EL (cell line): ENCODE measurements around the gene PRR7.

Source experiments
- DNase-seq: peaks from one replicate; pipeline ENCODE4 v3.0.0-alpha.2; 2016

PRR7 gene

DNA sequence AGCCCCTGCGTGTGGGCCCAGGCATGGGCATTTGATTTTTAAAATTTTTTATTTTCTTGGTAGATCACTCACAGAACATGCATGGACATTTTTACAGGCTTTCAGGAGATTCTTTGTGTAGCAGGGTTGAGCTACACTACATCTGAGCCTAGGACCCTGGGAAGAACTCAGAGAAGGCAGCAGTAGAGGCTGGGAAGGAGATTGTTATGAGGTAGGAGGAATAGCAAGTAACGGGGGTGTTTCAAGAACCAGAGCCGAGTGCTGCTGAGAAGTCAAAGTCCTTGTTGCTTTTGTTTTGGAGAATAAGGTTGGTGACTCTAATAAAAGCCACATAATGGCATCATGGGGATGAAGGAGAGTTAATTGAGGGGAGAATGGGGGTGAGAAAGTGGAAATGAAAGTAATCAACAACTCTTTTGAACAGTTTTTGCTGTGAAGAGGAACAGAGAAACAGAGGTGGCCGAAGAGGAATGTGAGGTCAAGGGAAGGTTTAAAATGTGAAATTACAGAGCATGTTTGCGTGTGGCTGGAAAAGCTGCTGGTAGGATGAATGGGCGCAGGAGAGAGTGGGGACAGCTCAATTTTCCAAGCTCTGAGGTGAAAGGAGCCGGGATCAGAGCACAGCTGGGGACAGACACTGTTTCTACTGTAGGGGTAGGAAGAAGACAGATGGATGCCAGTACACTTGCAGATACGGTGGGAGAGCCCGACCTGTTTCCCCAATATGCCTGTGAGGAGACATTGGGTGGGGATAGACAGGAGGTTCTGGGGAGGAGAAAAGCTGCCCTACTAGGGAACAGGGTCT, 55.5 kb downstream of the PRR7 start:
- DNase-seq, result no peak

DNA sequence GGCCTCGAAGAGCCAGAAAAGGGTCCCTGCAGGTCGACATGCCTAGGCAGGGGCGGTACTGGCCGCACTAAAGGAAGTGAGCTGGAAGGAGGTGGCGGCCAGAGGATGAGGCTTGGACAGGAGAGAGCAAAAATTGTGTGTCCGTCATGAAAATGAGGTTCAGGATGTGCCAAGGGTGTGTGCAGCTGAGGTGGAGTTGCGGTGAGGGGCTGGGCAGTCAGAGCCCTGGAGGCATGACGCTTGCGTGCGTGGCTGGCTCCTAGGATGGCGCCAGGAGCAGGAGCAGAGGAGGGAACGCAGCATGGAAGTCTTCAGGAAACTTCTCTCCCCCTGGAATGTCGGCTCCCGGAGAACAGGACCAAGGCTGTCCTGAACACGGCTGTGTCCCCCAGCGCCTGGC, 56.3 kb downstream of the PRR7 start:
- no peak for DNase-seq

DNA sequence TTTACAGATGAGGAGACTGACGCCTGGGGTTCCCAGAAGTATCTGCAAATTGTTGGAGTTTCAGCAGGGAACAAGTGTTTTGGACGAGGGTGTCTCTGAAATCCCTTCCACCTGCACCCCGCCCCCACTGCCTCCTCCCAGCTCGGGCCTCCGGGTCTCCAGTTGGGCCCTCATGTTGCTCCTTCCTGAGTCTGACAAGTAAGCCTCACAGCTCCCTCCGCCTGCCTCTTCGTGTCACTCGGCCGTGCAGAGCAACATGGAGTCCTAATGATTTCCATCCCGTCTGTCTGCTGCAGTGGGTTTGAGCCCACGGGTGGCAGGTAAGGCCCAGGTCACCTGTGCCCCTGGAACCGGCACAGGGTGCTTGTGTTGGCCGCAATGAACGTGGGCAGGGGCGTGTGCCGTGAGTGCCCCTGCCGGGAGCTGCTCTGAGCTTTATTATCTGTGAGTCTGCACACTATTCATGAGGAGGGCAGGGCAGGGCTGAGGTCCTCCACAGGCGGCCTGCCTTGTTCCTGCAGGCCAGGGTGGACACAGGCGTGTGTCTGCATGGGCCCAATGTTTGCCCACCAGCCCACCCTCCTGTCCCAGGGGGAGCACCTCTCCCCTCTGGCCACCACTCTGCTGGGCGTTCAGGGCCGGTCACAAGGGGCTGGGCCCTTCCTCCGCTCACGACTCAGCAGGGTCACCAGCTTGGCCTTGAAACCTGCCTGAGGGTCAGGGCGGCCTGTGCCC, 56.9 kb downstream of the PRR7 start:
- DNase-seq, result no peak

DNA sequence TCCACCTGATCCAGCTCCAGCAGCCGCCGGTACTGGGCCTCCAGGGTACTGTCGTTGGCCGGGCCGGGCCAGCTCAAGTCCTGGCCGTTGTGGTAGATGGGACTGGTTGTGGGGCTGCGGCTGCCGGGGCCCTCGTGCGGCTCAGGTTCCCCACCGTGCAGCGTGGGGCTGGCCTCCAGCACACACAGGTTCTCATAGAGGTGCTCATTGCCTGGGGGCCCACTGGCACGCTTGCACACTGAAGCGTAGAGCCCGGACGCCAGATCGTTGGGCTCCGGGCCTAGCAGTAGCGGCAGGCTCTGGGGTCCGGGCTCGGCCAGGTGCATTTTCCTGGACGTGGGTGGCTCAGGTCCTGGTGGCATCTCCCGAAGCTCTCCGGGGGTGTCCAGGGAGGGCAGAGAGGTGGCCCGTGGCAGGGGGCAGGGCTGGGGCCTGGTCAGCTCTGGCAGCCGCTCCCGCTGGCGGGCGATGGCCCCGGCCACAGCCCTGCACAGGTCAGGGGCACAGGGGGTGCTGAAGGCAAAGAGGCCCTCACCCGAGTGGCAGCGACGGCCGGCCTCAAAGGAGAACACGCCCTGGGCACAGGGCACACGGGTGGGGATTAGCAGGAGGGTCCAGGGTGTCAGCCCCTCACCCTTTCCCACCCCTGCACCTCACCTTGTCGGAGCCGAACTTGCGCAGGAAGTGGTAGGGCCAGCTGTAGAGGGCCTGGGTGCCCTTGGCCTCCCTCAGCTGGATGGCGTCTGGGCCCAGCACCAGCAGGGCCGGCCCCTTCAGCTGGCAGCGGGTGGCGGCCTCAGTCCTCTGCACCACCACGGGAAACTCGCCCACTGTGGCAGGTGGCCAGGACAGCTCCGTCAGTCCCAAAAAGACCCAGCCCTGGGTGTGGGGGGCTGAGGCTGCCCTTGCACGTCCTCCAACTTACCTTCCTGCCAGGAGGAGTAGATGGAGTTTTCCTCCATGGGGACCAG, 57.8 kb downstream of the PRR7 start:
- DNase-seq, result no peak

- DNase-seq, result no peak
Observed at GRCh38 chr5:177505075-177505474, 58.5 kb downstream of the PRR7 start.
